Rectal smooth muscle tissue (tissue), 1 donor: Measurements from ENCODE around the gene GPNMB.
"Not testable (repeated sequence)": the region's sequence is repeated elsewhere in the genome, so short reads cannot be mapped to it uniquely, and the experiment has no call there.

Source experiments
- H3K27ac ChIP-seq: one replicate; pipeline ENCODE4 v1.7.0; 2013; ENCODE audit warnings: low read depth, low read length, inconsistent platforms
- H3K27me3 ChIP-seq: one replicate; pipeline ENCODE4 v1.7.0; 2013; ENCODE audit warnings: low read length; ENCODE audit not compliant: control insufficient read depth, insufficient read depth
- H3K36me3 ChIP-seq: one replicate; pipeline ENCODE4 v1.7.0; 2013; ENCODE audit warnings: low read length; ENCODE audit not compliant: control insufficient read depth, insufficient read depth
- H3K4me1 ChIP-seq: one replicate; pipeline ENCODE4 v1.7.0; 2013; ENCODE audit warnings: low read length; ENCODE audit not compliant: control insufficient read depth, insufficient read depth
- H3K4me3 ChIP-seq: one replicate; pipeline ENCODE4 v1.7.0; 2013; ENCODE audit warnings: low read length
- H3K9ac ChIP-seq: one replicate; pipeline ENCODE4 v1.7.0; 2013; ENCODE audit warnings: low read length

Gene GPNMB

DNA sequence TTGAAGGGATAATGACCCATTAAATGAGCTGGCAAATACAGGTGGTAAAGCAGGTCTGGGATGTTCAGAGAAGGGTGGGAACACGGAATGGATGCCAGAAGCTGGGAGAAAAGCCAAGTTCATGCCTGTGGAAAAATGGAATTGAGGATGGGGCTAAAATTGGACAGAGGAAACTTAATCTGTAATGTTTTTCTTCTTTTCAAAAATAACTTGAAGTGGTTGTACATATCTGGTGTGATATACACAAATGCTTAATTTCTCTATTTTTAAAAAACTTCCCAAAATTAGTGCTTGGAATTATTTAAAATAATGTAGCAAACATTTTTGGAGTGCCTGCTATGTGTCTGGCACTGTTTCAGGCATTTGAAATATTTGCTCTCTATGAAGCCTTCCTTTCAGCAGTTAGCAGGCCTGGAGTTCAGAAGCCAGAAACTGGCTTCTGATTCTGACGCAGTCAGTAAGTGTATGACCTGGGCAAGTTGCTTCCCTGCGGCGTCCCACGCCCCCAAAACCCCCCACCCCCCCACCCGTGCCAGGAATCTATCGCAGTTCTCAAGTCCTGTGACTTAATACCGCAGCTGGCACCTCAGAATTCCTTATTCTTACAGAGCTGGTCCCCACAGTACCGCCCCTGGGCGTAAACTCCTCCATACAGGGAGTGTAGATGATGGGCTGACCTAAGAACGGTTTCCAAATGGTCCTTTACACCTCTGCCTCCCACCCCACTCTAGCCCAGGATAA, 51.7 kb downstream of the GPNMB start:
- Histone ChIP-seq H3K9ac (no peak overlapping the region), H3K4me3 (peak overlapping the region; percentile 57), H3K4me1 (peaks cover 11% of the 10 kb centered on the region), H3K36me3 (no peaks in the 10 kb centered on the region), H3K27me3 (no peaks in the 10 kb centered on the region), H3K27ac (peak overlapping the region; percentile 81)

DNA sequence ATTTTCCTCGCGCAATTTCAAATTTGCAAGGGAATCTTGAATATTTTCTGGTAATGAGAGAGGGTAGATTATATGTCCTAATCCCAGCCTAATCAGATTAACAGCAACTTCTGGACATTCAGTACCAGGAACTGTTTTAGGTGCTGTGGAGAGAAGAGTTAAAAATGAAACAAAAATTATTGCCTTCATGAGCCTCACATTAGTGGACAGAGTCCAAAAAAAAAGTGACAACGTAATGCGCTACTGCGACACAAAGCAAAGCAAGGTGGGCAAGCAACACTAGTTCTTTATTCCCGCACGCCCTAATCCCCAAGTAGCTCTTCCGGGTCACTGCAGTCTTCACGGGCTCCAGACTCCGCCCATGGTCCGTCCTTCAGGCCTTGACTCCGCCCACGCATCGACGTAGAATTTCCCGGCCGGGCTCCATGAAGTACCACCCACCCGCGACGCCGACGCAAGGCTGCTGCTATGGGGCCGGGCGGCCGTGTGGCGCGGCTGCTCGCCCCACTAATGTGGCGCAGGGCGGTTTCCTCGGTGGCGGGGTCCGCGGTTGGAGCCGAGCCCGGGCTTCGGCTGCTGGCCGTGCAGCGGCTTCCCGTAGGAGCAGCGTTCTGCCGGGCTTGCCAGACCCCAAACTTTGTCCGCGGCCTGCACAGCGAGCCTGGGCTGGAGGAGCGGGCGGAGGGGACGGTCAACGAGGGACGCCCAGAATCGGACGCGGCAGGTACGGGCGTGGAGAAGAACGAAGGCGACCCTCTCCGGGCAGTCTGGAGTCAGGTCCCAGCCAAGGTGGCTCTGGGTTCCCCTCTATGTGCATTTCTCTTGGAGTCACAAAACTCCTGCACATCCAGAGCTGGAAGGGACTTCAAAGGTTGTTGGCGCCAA, 52.6 kb downstream of the GPNMB start, which contains the start of gene MALSU1:
MALSU1 (plus strand) TSS at position 455 of the 885 bp plus-strand sequence; CDS start at position 469, 14 bp downstream.
- Histone ChIP-seq H3K27me3 (no peaks in the 10 kb centered on the region), H3K27ac (peak within 1 kb of the TSS; percentile 81), H3K4me3 (peak within 1 kb of the TSS; percentile 98), H3K36me3 (no peaks in the 10 kb centered on the region), H3K4me1 (peaks cover 11% of the 10 kb centered on the region), H3K9ac (peak within 1 kb of the TSS; percentile 82)

DNA sequence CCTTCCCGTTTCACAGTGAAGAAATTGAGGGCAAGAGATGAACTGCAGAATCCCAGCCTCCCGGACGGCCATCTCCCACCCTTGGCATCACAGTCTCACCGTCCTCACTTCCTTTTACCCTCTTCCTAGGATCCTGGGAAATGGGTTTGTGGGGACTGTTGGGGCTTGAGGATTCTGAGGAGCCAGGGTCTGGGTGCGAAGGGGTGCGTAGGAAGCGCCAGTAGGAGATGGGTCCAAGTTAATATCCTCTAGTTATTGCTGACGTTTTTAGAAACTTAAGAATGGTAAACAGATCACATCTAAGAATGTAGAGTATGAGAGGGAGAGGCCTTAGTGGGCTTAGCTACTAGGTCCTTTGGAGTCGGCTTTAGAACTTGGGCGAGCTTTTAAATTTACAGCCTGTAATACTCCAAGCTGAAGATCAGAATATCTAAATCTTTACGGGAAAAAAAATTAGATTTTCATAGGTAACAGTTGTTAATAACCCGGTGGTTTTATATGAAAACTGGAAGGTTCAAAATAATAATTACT, 53.3 kb downstream of the GPNMB start:
- H3K27me3 ChIP-seq = no peaks in the 10 kb centered on the region

DNA sequence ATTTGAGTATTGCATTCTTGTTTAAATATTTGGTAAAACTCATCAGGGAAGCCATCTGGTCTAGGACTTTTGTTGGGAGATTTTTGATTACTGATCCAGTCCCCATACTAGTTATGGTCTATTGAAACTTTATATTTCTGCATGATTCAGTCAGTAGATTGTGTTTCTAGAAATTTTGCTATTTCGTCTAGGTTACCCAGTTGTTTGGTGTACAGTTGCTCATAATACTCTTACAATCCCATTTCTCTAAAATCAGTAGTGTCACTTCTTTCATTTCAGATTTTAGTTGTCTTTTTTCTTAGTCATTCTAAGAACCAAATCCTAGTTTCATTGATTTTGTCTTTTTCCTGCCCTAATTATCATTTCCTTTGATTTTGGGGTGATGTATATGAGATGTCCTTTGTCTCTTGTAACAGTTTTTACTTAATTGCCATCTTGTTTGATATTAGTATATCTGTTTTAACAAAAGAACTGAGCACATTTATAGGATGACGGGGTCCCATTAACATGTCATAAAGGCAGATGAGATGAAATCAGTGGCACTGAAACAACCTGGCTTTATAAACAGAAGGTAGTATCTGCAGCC, 60.5 kb downstream of the GPNMB start:
- Histone ChIP-seq H3K36me3 (peaks cover 11% of the 10 kb centered on the region), H3K27me3 (no peaks in the 10 kb centered on the region), H3K4me1 (no peaks in the 10 kb centered on the region), H3K4me3 (no peak overlapping the region), H3K27ac (no peak overlapping the region), H3K9ac (no peak overlapping the region)

More for the DNA sequence above, 53.3 kb downstream of the GPNMB start:
- Histone ChIP-seq H3K4me3 (peak overlapping the region; percentile 98), H3K4me1 (peaks cover 11% of the 10 kb centered on the region), H3K9ac (peak overlapping the region; percentile 82), H3K36me3 (no peaks in the 10 kb centered on the region), H3K27ac (peak overlapping the region; percentile 81)

DNA sequence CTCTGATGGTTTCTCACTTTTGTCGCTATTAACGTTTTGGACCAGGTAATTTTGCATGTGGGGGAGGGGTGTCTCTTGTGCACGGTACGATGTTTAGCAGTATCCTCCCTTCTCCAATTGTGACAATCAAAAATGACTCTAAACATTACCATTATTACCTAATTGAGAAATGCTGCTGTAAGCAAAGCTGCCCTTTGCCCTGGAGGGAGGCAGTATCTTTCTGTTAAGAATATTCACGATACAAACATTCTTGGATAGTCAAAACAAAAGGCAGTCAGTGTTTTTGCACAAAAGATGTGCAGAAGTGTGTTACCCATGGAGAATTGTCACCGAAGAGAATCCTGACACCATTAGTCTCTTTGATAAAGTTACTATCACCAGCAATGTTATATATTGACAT, 62.2 kb downstream of the GPNMB start:
- Histone ChIP-seq H3K27ac (no peak overlapping the region), H3K9ac (no peak overlapping the region), H3K4me3 (no peak overlapping the region), H3K4me1 (no peaks in the 10 kb centered on the region), H3K36me3 (peaks cover 11% of the 10 kb centered on the region), H3K27me3 (no peaks in the 10 kb centered on the region)

DNA sequence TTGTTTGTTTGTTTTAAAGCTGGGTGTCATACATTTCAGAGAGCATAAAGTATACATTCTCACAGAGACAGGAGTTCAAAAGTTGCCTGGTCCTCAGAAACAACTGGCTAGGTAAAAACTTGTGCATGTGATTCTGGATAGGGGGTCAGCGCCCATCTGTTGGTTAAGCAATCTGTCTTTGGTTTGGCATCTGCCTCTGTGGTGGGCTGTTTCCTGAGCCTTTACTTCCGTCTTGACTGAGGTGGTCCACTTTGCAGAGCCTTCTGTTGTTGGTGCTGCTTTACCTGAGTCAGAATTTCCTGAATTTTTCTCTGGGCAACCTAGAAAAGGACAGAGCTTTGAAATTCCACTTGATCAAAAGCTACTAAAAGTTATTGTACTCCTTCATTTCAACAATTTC, 65.6 kb downstream of the GPNMB start:
- H3K9ac ChIP-seq, H3K4me3 ChIP-seq, H3K4me1 ChIP-seq, H3K27me3 ChIP-seq, H3K27ac ChIP-seq: not testable (repeated sequence)
- H3K36me3 ChIP-seq = peaks cover 11% of the 10 kb centered on the region

DNA sequence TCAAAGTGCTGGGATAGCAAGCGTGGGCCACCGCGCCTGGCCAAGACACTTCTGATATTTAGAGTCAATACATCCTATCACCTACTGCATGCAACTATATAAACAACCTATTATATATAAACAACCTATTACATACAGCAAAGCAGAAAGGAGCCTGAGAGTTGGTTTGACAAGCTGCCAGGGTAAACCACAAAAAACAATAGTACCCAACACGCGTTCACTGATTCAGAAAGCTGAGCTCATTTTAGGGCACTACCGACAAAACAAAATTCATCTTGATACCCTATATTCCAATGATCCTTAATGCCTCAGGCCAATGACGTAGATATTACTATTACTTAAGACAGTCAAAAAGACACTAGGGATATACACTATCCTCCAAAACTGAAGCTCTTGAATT, 68.8 kb downstream of the GPNMB start:
- no peaks in the 10 kb centered on the region for H3K36me3 ChIP-seq
- H3K4me1 ChIP-seq = no peaks in the 10 kb centered on the region
- no peak overlapping the region for H3K27ac ChIP-seq
- H3K27me3 ChIP-seq = no peaks in the 10 kb centered on the region
- no peak overlapping the region for H3K4me3 ChIP-seq
- H3K9ac ChIP-seq = no peak overlapping the region
